ENCODE results near the gene PMP22. TPM values are rescaled to one million over a fixed set of nuclear protein-coding genes. Genes with fewer than 3 reads are reported as not detected.
"Not testable (repeated sequence)": the region's sequence is repeated elsewhere in the genome, so short reads cannot be mapped to it uniquely, and the experiment has no call there.

PMP22 gene
- total RNA-seq, 1 donor from 2014 or later = 9.4 TPM

- DNase-seq (ENCODE audit: low spot score in 2 of 2) = no peak
- no peak for FAIRE-seq
Measured at GRCh38 chr17:15230866-15231265, 34.3 kb downstream of the PMP22 start.

- DNase-seq (ENCODE audit: low spot score in 2 of 2); FAIRE-seq: not testable (repeated sequence)
Measured at GRCh38 chr17:15221827-15222226, 43.3 kb downstream of the PMP22 start.

DNA sequence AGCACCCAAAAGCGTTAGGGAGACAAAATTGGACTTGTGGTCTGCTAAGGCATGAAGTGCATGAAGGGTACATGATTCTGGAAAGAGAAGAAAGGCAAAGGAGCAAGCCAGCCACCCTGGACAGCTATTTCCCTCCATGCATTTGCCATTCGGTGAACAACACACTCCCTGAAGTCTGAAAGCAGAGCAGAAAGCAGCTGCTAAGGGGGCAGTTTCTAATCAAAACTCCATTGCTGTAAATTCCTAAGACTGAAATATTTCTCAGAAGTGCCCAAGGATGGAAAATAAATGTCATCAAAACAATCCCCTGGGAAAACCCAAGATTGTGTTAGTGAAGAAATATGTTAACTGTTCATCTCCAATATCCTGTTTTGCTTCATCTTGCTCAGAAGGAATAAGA lies 44.3 kb downstream of the PMP22 start:
- DNase-seq (ENCODE audit: low spot score in 2 of 2) (no peak), FAIRE-seq (no peak)

GRCh38 chr17:15216481-15216880 lies 48.6 kb downstream of the PMP22 start:
- DNase-seq (ENCODE audit: low spot score in 2 of 2) (no peak), FAIRE-seq (no peak)

- FAIRE-seq (no peak), DNase-seq (ENCODE audit: low spot score in 2 of 2) (no peak)
Measured at GRCh38 chr17:15213381-15214087, 51.6 kb downstream of the PMP22 start.

GRCh38 chr17:15210247-15210646 lies 54.9 kb downstream of the PMP22 start:
- no peak for DNase-seq (ENCODE audit: low spot score in 2 of 2)
- FAIRE-seq = no peak

GRCh38 chr17:15203062-15203461 lies 62.1 kb downstream of the PMP22 start:
- not testable (repeated sequence) for DNase-seq (ENCODE audit: low spot score in 2 of 2); FAIRE-seq

DNA sequence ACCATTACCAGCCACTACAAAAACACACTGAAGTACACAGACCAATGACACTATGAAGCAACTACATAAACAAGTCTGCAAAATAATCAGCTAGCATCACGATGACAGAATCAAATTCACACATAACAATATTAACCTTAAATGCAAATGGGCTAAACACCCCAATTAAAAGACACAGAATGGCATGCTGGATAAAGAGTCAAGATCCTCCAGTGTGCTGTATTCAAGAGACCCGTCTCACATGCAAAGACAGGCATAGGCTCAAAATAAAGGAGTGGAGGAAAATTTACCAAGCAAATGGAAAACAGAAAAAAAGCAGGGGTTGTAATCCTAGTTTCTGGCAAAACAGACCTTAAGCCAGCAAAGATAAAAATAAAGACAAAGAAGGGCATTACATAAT lies 64.6 kb downstream of the PMP22 start:
- not testable (repeated sequence) for FAIRE-seq

DNA sequence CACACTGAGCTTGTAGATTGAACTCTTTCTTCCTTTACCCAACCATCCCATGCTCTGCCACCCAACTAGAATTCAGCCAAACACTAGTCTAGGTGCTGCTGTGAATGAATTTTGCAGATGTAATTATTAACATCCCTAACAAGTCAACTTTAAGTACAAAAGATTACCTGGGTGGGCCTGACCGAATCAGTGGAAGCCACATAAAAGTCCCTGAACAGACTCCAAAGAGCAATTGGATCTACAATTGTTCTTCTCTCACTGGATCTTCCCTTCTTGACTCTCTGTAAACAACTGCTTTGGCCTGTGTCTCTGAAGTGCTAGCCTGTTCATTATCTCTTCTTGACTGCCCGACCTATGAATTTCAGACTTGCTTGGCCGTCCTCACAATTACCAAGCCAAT lies 67.9 kb downstream of the PMP22 start:
- no peak for FAIRE-seq
- DNase-seq (ENCODE audit: low spot score in 2 of 2) = no peak

More for the DNA sequence above, 64.6 kb downstream of the PMP22 start:
- not testable (repeated sequence) for DNase-seq (ENCODE audit: low spot score in 2 of 2)

GRCh38 chr17:15194859-15195277 lies 70.3 kb downstream of the PMP22 start:
- DNase-seq (ENCODE audit: low spot score in 2 of 2) (no peak), FAIRE-seq (no peak)

- DNase-seq (ENCODE audit: low spot score in 2 of 2) = no peak
- no peak for FAIRE-seq
Measured at GRCh38 chr17:15185625-15185991, 79.5 kb downstream of the PMP22 start.

- FAIRE-seq (no peak), DNase-seq (ENCODE audit: low spot score in 2 of 2) (no peak)
Measured at GRCh38 chr17:15184872-15185624, 80.1 kb downstream of the PMP22 start.

GRCh38 chr17:15181816-15182215 lies 83.3 kb downstream of the PMP22 start:
- no peak for FAIRE-seq
- no peak for DNase-seq (ENCODE audit: low spot score in 2 of 2)

GRCh38 chr17:15181333-15181732 lies 83.8 kb downstream of the PMP22 start:
- DNase-seq (ENCODE audit: low spot score in 2 of 2) (no peak), FAIRE-seq (no peak)

DNA sequence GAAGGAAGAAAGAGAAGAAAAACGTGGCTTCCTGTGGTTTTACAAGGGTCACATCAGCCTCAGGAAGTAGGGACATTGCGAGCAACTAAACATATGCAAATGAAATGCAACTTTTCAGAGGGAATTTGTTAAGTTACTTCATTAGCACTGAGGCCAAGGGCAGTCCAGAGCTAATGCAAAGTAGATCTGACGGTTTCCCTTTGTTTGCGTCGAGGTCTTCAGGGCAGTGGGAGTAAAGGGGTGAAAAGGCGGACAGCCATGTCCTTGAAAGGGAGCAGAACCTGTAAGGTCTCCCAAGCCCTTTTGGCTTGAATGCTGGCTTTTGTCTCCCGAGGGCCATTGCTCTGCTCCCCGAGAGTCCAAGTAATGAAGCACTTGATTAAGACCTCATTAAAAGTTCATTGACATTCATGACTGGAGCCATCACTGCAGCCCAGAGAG lies 85.0 kb downstream of the PMP22 start:
- no peak for FAIRE-seq
- DNase-seq (ENCODE audit: low spot score in 2 of 2) = no peak

Small RNAs within 50 kb of the gene (small RNA-seq; reads per million reads assigned to genes)
- gene MIR4731 (not detected), gene RNU6-799P (not detected)

Other genes with a start within 250 kb of the PMP22 start
- 1.2 TPM for gene TEKT3, start 76.3 kb upstream of the PMP22 start, total RNA-seq
- 6.9 TPM for gene CDRT4, start 202.3 kb upstream of the PMP22 start, total RNA-seq

Data from frontal cortex (tissue), 4 donors.